GM12865 (cell line): Measurements from ENCODE around the gene CCNF.

Experiments
- DNase-seq: peaks from one replicate; pipeline ENCODE4 v3.0.0; 2010; ENCODE audit warnings: low read depth
- H3K4me3 ChIP-seq: 2 replicates; pipeline ENCODE4 v1.5.1; 2011; ENCODE audit warnings: mild to moderate bottlenecking, low read depth, low read length, control low read depth
- CTCF ChIP-seq: IDR thresholded peaks from 2 replicates; pipeline ENCODE4 v1.5.1; 2011; ENCODE audit warnings: low read length, control low read depth, low read depth, inconsistent platforms; ENCODE audit not compliant: insufficient read depth; ENCODE audit errors: missing control alignments

Gene CCNF

GRCh38 chr16:2450535-2450934 is 21.3 kb downstream of the CCNF start:
- no peak for TF ChIP-seq CTCF
- no peak for DNase-seq
- no peak overlapping the region for H3K4me3 ChIP-seq

DNA sequence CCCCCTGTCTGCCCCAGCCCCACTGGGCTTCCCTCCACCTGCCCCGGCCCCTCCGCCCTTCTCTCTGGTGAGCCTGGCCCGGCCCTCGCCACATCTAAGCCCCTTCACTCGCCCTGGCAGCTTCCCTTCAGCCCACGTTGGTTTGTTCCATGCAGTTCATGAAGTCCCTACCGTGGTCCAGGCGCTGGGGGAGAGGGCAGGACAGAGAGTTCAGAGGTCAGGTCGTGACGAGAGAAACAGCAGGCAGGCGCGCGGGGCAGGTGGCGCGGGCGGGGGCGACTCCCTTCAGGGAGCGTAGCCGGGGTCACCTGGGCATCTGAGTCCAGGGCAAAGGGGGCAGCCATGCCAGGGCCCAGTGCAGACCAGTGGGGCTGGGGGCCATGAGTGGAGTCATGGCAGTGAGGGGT is 21.7 kb downstream of the CCNF start:
- no peak for DNase-seq
- TF ChIP-seq CTCF: no peak

GRCh38 chr16:2451851-2452320 is 22.6 kb downstream of the CCNF start:
- no peak for TF ChIP-seq CTCF
- no peak overlapping the region for H3K4me3 ChIP-seq
- DNase-seq: no peak

More for the DNA sequence above, 21.7 kb downstream of the CCNF start:
- no peak overlapping the region for H3K4me3 ChIP-seq

DNA sequence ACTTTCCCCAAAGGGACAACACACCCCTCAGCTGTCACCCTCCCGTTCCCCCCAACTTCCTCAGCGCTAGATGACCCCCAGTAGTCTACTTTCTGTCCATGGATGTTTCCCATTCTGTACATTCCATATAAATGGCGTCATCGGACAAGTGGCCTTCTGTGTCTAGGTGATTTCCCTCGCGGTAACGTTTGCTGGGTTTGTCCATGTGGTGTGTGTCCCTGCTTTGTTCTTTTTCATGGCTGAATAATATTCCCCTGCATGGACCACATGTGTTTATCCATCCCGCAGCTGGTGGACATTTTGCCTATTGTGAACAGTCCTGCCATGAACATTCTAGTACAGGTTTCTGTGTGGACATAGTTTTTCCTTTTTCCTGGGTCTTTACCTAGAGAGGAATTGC is 23.4 kb downstream of the CCNF start:
- DNase-seq: no peak
- TF ChIP-seq CTCF: no peak

DNA sequence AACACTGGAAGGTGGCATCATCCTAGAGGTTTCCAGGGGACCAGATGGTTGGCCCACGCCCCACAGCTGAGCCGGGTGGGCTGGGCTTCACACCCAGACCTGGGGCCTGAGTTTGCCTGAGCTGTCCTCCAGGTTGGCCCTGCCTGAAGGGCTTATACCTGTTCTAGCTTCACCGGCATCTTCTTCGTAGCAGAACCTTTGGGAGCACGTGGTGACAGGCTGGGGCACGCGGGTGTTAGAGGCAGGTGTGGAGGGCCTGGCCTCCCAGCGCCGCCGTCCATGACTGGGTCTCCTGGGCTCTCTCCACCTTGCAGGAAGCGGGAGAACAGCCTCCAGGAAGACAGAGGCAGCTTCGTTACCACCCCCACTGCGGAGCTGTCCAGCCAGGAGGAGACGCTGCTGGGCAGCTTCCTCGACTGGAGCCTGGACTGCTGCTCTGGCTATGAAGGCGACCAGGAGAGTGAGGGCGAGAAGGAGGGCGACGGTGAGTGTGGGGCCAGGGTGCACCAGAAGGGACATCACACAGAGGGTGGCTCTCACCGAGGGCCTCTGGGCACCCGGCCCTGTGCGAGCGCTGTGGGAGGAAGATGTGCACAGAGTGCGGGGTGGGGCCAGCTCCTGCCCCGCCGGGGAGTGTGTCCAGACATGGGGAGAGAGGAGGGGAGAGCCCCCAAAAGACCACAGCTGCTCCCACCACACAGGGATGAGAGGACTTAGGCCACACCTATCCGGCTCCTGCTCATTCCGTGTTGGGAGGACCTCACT is 26.0 kb downstream of the CCNF start:
- no peak for TF ChIP-seq CTCF
- no peak overlapping the region for H3K4me3 ChIP-seq
- DNase-seq: no peak

More for the DNA sequence above, 23.4 kb downstream of the CCNF start:
- no peak overlapping the region for H3K4me3 ChIP-seq

GRCh38 chr16:2456551-2457153 is 27.4 kb downstream of the CCNF start:
- TF ChIP-seq CTCF: no peak
- DNase-seq: no peak
- no peak overlapping the region for H3K4me3 ChIP-seq
